ENCODE measurements around the gene GRIN2C.
A peak's percentile ranks its signal among the peaks of the same experiment; 100 is the strongest.

GRIN2C gene

GRCh38 chr17:74822335-74822938 is 37.2 kb downstream of the GRIN2C start:
- no peak overlapping the region for H3K4me3 ChIP-seq
- no peaks in the 10 kb centered on the region for H3K27me3 ChIP-seq (ENCODE audit: low read depth)
- H3K36me3 ChIP-seq (replicated peaks): no peaks in the 10 kb centered on the region
- DNase-seq (ENCODE audit: low spot score in 2 of 2): no peak
- in situ Hi-C loops (cut with MboI; ENCODE audit: low sequenced_read_pairs): no loop called here
- no peaks in the 10 kb centered on the region for H3K4me1 ChIP-seq
- H3K9me3 ChIP-seq: no peaks in the 10 kb centered on the region

DNA sequence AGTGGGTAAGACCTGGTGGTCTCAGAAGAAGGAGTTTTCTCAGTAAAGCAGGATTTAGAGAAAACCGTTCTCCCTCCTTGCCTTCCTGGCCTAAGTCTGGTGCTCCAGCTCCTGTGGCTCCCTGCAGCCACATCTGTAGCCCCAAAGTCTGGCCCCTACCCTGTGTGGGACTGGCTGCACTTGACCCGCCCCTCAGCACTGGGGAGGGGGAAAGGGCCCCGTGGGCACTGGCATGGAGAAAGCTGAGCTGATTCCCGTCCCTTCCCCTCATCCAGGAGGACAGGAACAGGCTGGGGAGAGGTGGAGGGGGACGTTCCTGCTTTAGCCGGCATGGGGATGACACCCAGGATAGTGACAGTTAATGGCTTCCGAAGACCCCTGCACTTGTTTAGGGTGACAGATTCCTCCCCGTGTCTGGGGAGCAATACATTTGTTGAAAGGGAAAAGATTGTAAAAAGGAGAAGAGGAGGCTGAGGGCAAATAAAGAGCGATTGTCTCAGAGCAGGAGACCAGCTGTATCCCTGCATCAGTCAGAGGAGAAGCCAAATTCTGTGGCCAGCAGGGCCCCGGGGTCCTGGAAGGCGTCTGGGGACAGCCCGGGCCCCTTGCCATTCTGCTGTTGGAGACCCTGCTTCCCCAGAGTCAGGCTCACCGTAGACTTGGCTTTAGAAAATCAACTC is 37.9 kb downstream of the GRIN2C start:
- H3K4me1 ChIP-seq: no peaks in the 10 kb centered on the region
- H3K36me3 ChIP-seq (replicated peaks): no peaks in the 10 kb centered on the region
- no peak overlapping the region for H3K4me3 ChIP-seq
- in situ Hi-C loops (cut with MboI; ENCODE audit: low sequenced_read_pairs): no loop called here
- no peak for DNase-seq (ENCODE audit: low spot score in 2 of 2)
- H3K9me3 ChIP-seq: no peaks in the 10 kb centered on the region
- no peaks in the 10 kb centered on the region for H3K27me3 ChIP-seq (ENCODE audit: low read depth)

DNA sequence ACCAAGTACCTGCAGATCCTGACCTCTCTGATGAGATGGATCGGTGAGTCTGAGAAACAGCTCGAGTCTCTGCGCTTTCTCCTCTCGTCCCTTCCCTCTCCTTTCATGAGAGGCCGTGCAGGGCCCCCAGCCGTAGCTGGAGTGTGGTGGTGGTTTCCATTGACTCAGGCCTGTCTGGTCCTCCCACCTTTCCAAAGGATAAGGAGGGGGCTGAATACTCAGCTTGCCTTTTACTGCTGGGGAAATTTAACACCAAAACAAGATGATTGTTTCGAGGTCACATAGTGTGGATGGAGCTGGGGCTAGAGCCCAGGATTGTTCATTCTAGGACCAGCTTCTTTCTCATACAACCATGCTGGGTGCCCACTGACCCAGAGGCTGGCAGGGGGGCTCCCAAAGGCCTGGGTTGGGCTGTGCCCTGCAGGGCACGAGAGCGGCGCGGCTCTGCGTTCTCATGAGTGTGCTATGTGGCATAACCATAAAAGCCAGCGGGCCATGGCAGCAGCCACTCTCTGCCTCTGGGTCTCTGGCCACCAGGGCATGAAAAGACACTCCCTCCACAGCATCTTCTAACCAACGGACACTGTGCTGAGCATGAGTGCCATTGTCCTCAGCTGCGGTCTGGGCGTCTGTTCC is 39.8 kb downstream of the GRIN2C start:
- Histone ChIP-seq H3K4me1 (no peaks in the 10 kb centered on the region), H3K4me3 (no peak overlapping the region), H3K36me3 (replicated peaks) (no peaks in the 10 kb centered on the region), H3K9me3 (no peaks in the 10 kb centered on the region), H3K27me3 (ENCODE audit: low read depth) (no peaks in the 10 kb centered on the region)
- DNase-seq (ENCODE audit: low spot score in 2 of 2): no peak
- in situ Hi-C loops (cut with MboI; ENCODE audit: low sequenced_read_pairs): no loop called here

DNA sequence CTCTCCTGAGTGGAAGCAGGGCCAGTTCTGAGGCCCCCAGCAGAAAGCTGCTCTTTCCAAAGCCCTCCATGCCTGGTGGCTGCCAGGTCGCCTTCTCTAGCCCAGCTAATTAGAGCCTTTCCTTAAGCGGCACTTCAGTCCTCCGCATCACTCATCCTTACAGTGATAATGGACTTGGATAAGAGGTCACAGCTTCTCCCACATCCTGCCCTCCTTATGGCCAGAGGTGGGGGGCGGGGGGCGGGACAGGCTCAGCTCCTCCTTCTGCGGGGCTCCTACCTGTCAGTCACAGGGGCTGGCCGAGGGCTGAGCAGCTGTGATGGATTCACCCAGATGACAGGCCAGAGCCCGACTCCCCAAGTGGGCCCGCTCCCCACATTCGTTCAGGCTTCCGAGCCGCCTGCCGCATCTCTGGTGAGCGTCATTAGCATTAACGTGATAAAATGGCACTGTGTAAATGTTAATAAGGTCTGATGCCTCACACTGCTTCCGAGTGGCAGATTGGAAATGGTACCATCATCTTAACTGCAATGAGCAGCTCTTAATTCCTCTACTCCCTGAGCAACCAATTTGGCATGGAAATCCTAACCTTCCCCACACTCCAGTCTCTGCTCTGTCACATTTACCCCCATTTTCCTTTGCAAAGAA is 41.3 kb downstream of the GRIN2C start:
- no peaks in the 10 kb centered on the region for H3K36me3 ChIP-seq (replicated peaks)
- no peaks in the 10 kb centered on the region for H3K9me3 ChIP-seq
- H3K4me1 ChIP-seq: no peaks in the 10 kb centered on the region
- H3K4me3 ChIP-seq: no peak overlapping the region
- H3K27me3 ChIP-seq (ENCODE audit: low read depth): no peaks in the 10 kb centered on the region
- in situ Hi-C loops (cut with MboI; ENCODE audit: low sequenced_read_pairs): no loop called here
- DNase-seq (ENCODE audit: low spot score in 2 of 2): no peak

DNA sequence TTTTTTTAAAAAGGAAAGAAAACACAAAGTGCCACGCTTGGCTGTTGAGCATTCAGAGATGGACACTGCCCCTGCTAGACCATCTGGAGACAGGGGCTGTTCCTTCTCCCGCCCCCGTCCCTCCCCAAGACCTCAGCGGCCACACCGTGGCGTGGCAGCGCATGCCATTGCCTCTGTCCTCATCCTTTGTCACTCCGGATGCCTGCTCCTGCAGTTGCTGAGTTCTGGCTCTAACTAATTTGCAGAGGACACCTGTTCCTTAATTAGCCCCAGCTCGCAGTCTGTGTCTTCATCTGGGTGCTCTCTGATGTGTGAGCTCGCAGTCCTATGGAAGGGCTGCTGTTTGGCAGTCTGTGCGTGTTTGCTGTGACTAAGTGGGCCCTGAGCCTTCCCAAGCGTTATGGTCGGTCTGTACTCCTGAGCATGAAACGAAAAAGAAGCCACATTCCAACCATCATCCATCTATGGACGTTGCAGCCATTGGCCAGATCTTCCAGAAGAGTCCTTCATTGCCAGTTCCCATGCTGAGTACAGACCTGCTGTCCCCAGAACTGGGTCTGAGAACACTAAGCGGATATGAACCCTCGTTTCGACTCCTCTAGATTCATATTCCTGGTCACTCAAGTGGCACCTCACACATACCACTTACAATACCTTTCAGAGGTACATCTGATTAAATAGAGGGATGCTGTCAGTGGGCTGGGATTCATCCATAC is 42.6 kb downstream of the GRIN2C start:
- H3K36me3 ChIP-seq (replicated peaks): no peaks in the 10 kb centered on the region
- in situ Hi-C loops (cut with MboI; ENCODE audit: low sequenced_read_pairs): no loop called here
- no peak for DNase-seq (ENCODE audit: low spot score in 2 of 2)
- H3K4me1 ChIP-seq: no peaks in the 10 kb centered on the region
- H3K27me3 ChIP-seq (ENCODE audit: low read depth): no peaks in the 10 kb centered on the region
- no peaks in the 10 kb centered on the region for H3K9me3 ChIP-seq
- no peak overlapping the region for H3K4me3 ChIP-seq

- no peaks in the 10 kb centered on the region for H3K36me3 ChIP-seq (replicated peaks)
- H3K27me3 ChIP-seq (ENCODE audit: low read depth): no peaks in the 10 kb centered on the region
- no peaks in the 10 kb centered on the region for H3K9me3 ChIP-seq
- no peaks in the 10 kb centered on the region for H3K4me1 ChIP-seq
- in situ Hi-C loops (cut with MboI; ENCODE audit: low sequenced_read_pairs): no loop called here
- peak in 1 of 2 experiments; percentile 23 for DNase-seq (ENCODE audit: low spot score in 2 of 2)
- H3K4me3 ChIP-seq: no peak overlapping the region
These were observed 43.9 kb downstream of the GRIN2C start for GRCh38 chr17:74815550-74816370.

DNA sequence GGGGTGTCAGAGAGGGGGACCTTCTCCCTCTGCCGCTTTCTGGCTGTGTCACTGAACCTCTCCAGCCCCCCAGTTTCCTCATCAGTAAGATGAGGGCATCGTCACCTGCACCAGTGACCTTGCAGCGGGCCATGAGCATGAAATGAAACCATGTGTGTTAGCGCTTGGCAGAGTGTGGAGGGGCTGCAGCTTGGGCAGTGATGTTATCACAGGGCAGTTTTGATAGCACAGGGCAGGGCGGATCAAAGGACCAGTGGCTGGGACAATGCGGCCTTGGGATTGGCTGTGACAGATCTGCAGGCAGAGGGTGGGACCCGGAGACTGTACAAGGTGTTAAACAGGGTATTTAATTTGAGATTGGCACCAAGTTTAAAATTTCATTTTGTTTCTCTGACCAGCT is 44.6 kb downstream of the GRIN2C start:
- Histone ChIP-seq H3K4me3 (no peak overlapping the region), H3K27me3 (ENCODE audit: low read depth) (no peaks in the 10 kb centered on the region), H3K36me3 (replicated peaks) (no peaks in the 10 kb centered on the region), H3K4me1 (no peaks in the 10 kb centered on the region), H3K9me3 (no peaks in the 10 kb centered on the region)
- in situ Hi-C loops (cut with MboI; ENCODE audit: low sequenced_read_pairs): no loop called here
- DNase-seq (ENCODE audit: low spot score in 2 of 2): no peak

GRCh38 chr17:74814453-74814852 is 45.2 kb downstream of the GRIN2C start:
- in situ Hi-C loops (cut with MboI; ENCODE audit: low sequenced_read_pairs): no loop called here
- H3K36me3 ChIP-seq (replicated peaks): no peaks in the 10 kb centered on the region
- no peaks in the 10 kb centered on the region for H3K9me3 ChIP-seq

DNA sequence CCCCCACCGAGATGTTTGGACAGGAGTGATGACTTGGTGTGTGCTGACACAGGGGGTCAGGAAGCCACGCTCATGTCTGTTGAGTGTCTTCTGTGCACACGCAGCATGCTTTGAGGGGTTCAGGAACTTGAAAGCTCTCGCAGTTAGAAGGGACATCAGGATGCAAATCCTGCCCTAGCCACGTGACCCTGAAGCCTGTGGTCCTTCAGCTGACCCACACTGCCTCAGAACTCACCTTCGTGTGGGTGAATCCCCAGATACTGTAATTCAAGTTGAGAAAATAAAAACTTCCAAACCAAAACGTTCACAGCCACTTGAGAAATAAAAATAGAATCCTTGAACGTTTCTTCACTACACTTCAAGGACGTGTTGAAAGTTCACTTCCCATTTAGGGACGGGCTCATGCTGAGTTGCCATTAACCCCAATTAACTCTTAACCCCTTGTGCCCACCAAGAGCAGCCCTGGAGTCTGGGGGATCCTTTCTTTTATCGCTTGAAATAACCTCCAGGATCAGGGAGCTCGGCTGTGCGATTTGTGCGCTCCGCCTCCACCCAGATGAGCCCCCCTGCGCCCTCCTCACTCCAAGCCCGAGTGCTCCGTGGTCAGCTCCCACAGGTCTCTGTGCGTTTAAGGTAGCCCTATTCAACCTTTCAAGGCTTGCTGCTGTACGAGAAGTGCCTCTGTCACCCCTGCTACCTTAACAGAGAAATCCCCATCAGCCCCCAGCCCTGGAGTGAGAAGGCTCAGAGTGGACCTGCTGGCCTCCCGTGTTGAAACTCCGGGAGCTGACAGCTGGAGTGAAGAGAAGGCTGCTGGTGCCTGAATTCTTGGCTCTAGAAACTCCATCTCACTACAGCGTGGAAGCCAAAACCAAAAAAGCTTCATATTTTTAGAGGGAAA is 47.3 kb downstream of the GRIN2C start:
- no peak for DNase-seq (ENCODE audit: low spot score in 2 of 2)
- Histone ChIP-seq H3K36me3 (replicated peaks) (no peaks in the 10 kb centered on the region; the same call in 1 of the 2 replicates), H3K27me3 (ENCODE audit: low read depth) (no peaks in the 10 kb centered on the region), H3K4me3 (no peak overlapping the region), H3K4me1 (no peaks in the 10 kb centered on the region), H3K9me3 (no peaks in the 10 kb centered on the region)
- in situ Hi-C loops (cut with MboI; ENCODE audit: low sequenced_read_pairs): no loop called here

More at GRCh38 chr17:74814453-74814852, 45.2 kb downstream of the GRIN2C start:
- H3K4me3 ChIP-seq: no peak overlapping the region
- no peaks in the 10 kb centered on the region for H3K27me3 ChIP-seq (ENCODE audit: low read depth)
- no peaks in the 10 kb centered on the region for H3K4me1 ChIP-seq
- DNase-seq (ENCODE audit: low spot score in 2 of 2): no peak

GRCh38 chr17:74810699-74811485 is 48.8 kb downstream of the GRIN2C start:
- no peak overlapping the region for H3K4me3 ChIP-seq
- no peak for DNase-seq (ENCODE audit: low spot score in 2 of 2)
- H3K27me3 ChIP-seq (ENCODE audit: low read depth): no peaks in the 10 kb centered on the region
- H3K9me3 ChIP-seq: no peaks in the 10 kb centered on the region
- no peaks in the 10 kb centered on the region; the same call in 1 of the 2 replicates for H3K36me3 ChIP-seq (replicated peaks)
- H3K4me1 ChIP-seq: no peaks in the 10 kb centered on the region
- in situ Hi-C loops (cut with MboI; ENCODE audit: low sequenced_read_pairs): no loop called here

DNA sequence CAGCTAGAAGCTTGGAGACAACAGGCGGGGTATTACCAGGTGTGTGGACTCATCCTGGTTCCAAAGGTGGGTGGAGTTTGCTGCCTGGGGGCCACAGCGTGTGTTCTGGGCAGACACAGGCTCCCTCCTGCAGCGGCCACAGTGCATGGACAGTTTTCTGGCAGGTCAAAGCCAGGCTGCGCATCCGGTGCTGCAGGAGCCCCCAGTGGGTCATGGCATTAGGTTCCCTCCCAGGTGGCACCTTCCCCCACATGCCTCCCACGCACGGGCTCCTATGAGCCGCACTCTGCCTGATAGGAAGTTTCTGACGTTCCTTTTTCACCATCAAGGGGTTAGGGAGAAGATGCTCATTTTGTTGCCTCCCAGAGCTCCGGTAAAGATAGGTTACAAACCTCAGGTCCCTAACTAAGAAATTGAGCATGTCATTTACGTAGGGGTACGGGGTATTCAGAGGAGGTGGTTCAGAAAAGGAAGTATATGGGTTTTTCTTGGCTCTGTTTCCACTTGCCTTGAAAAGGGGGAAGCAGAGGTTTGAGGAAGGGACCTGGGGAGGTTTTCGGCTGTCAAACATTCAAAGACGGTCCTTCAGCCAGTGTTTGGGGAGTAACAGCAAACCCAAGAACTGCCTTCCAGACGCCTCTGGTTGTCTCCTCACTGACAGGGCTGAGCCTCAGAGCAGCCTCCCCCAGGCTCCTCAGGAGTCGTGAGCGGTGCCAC is 50.8 kb downstream of the GRIN2C start:
- Histone ChIP-seq H3K9me3 (no peaks in the 10 kb centered on the region), H3K27me3 (ENCODE audit: low read depth) (no peaks in the 10 kb centered on the region), H3K36me3 (replicated peaks) (no peaks in the 10 kb centered on the region; the same call in 1 of the 2 replicates), H3K4me1 (no peaks in the 10 kb centered on the region), H3K4me3 (no peak overlapping the region)
- in situ Hi-C loops (cut with MboI; ENCODE audit: low sequenced_read_pairs): no loop called here
- DNase-seq (ENCODE audit: low spot score in 2 of 2): no peak
